ENCODE data around the gene PSAPL1.

DNA sequence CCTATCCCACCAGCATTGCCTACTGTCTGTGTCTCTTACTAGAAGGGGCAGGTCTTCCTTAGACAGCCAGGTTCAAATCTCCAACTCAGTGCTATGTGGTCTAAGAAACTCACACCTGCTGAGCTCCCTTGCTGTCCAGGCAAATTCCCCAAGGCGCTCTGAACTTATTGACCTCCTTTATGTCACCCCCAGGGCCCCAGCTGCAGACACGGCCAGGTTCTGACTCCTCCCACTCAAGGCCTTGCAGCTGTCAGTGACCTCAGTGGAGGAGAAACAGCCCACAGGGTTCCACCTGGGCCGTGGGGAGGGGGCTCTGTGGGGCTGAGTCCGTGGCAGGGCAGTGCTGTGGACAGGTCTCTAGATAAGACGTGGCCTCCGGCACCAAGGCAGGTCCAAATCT lies 42.1 kb upstream of the PSAPL1 start:
- TF ChIP-seq, protein P1, sequence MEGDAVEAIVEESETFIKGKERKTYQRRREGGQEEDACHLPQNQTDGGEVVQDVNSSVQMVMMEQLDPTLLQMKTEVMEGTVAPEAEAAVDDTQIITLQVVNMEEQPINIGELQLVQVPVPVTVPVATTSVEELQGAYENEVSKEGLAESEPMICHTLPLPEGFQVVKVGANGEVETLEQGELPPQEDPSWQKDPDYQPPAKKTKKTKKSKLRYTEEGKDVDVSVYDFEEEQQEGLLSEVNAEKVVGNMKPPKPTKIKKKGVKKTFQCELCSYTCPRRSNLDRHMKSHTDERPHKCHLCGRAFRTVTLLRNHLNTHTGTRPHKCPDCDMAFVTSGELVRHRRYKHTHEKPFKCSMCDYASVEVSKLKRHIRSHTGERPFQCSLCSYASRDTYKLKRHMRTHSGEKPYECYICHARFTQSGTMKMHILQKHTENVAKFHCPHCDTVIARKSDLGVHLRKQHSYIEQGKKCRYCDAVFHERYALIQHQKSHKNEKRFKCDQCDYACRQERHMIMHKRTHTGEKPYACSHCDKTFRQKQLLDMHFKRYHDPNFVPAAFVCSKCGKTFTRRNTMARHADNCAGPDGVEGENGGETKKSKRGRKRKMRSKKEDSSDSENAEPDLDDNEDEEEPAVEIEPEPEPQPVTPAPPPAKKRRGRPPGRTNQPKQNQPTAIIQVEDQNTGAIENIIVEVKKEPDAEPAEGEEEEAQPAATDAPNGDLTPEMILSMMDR (IDR thresholded peaks at IDR 0.05; ENCODE audit: low read depth, low read length, missing input control) = no peak
- TF ChIP-seq GABPA (IDR thresholded peaks at IDR 0.05 in 1 of 2, conservative IDR thresholded peaks at IDR 0.05 in 1 of 2) (no peak), JUND (IDR thresholded peaks at IDR 0.05) (no peak), TAF1 (conservative IDR thresholded peaks at IDR 0.05) (no peak), FOXA2 (IDR thresholded peaks at IDR 0.05) (no peak), RAD21 (IDR thresholded peaks at IDR 0.05) (no peak), HNF4G (IDR thresholded peaks at IDR 0.05) (no peak), YY1 (IDR thresholded peaks at IDR 0.05) (no peak), FOXA1 (IDR thresholded peaks at IDR 0.05) (no peak), HNF4A (conservative IDR thresholded peaks at IDR 0.05) (no peak), EGR1 (IDR thresholded peaks at IDR 0.05; ENCODE audit: low read depth in 2 of 2) (no peak)
- TF ChIP-seq, protein P2, sequence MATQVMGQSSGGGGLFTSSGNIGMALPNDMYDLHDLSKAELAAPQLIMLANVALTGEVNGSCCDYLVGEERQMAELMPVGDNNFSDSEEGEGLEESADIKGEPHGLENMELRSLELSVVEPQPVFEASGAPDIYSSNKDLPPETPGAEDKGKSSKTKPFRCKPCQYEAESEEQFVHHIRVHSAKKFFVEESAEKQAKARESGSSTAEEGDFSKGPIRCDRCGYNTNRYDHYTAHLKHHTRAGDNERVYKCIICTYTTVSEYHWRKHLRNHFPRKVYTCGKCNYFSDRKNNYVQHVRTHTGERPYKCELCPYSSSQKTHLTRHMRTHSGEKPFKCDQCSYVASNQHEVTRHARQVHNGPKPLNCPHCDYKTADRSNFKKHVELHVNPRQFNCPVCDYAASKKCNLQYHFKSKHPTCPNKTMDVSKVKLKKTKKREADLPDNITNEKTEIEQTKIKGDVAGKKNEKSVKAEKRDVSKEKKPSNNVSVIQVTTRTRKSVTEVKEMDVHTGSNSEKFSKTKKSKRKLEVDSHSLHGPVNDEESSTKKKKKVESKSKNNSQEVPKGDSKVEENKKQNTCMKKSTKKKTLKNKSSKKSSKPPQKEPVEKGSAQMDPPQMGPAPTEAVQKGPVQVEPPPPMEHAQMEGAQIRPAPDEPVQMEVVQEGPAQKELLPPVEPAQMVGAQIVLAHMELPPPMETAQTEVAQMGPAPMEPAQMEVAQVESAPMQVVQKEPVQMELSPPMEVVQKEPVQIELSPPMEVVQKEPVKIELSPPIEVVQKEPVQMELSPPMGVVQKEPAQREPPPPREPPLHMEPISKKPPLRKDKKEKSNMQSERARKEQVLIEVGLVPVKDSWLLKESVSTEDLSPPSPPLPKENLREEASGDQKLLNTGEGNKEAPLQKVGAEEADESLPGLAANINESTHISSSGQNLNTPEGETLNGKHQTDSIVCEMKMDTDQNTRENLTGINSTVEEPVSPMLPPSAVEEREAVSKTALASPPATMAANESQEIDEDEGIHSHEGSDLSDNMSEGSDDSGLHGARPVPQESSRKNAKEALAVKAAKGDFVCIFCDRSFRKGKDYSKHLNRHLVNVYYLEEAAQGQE (IDR thresholded peaks at IDR 0.05) = no peak
- TF ChIP-seq, protein P3, sequence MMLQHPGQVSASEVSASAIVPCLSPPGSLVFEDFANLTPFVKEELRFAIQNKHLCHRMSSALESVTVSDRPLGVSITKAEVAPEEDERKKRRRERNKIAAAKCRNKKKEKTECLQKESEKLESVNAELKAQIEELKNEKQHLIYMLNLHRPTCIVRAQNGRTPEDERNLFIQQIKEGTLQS (IDR thresholded peaks at IDR 0.05) = no peak
- TF ChIP-seq, protein P4, sequence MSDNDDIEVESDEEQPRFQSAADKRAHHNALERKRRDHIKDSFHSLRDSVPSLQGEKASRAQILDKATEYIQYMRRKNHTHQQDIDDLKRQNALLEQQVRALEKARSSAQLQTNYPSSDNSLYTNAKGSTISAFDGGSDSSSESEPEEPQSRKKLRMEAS (IDR thresholded peaks at IDR 0.05) = no peak

Data from liver (tissue), 3 donors.